SK-N-SH (cell line): ENCODE data around the gene VPS51. TPM values are rescaled to one million over a fixed set of nuclear protein-coding genes. Genes with fewer than 3 reads are reported as not detected.
A peak's percentile ranks its signal among the peaks of the same experiment; 100 is the strongest.

Source experiments
- CTCF ChIA-PET: fragments of 300-600, 350-600 bp; formaldehyde crosslinking; extraction: SDS; loops from one replicate; lab custom pipeline; 2021; lab: Yijun Ruan, JAX
- POLR2A ChIA-PET: fragments of 350-600 bp; sonication (Branson Sonifier 250); formaldehyde crosslinking; extraction: SDS; loops from one replicate; lab custom pipeline; 2020; ENCODE audit warnings: antibody characterized with exemption, inconsistent platforms; lab: Yijun Ruan, JAX
- DNase-seq: peaks from one replicate; pipeline ENCODE4 v3.0.0; 2012
- H2AFZ ChIP-seq: fragments of 200-600 bp; sonication (generic); 2 replicates; pipeline ENCODE4 v1.8.1; 2016; ENCODE audit warnings: antibody characterized with exemption, mild to moderate bottlenecking, low read depth
- H3F3A ChIP-seq: fragments of 200-600 bp; sonication (generic); replicated peaks from 2 replicates; pipeline ENCODE3; 2016; ENCODE audit warnings: antibody characterized with exemption, mild to moderate bottlenecking; ENCODE audit not compliant: insufficient read depth
- H3K27ac ChIP-seq, 2 experiments: fragments of 200-500 bp in 1 of 2; fragments of 200-600 bp in 1 of 2; sonication (Bioruptor generic) in 1 of 2; sonication (generic), shearing (Covaris generic) in 1 of 2; 2 replicates each; pipeline versions ENCODE4 v1.5.1 to v1.6.1; 2014 to 2016; ENCODE audit warnings: low read depth in 2 of 2, inconsistent platforms in 1 of 2, low read length in 1 of 2, mild to moderate bottlenecking in 1 of 2, mixed read lengths in 1 of 2
- H3K27me3 ChIP-seq: fragments of 200-600 bp; sonication (generic), shearing (Covaris generic); 2 replicates; pipeline ENCODE4 v1.6.1; 2016; ENCODE audit warnings: mixed run types; ENCODE audit not compliant: insufficient read depth
- H3K36me3 ChIP-seq, 2 experiments: fragments of 200-500 bp in 1 of 2; fragments of 200-600 bp in 1 of 2; sonication (Bioruptor generic) in 1 of 2; sonication (generic) in 1 of 2; replicated peaks in 1 of 2; 2 replicates each; pipeline versions ENCODE3 to v1.5.1; 2014 to 2016; ENCODE audit warnings: low read length in 1 of 2, mild to moderate bottlenecking in 1 of 2; ENCODE audit not compliant: insufficient read depth in 2 of 2, control insufficient read depth in 1 of 2
- H3K4me1 ChIP-seq, 2 experiments: fragments of 200-500 bp in 1 of 2; fragments of 200-600 bp in 1 of 2; sonication (Bioruptor generic) in 1 of 2; sonication (generic), shearing (Covaris generic) in 1 of 2; 2 replicates each; pipeline versions ENCODE4 v1.5.1 to v1.6.1; 2014 to 2016; ENCODE audit warnings: low read depth in 1 of 2, low read length in 1 of 2, mixed run types in 1 of 2; ENCODE audit not compliant: insufficient read depth in 2 of 2, control insufficient read depth in 1 of 2
- H3K4me2 ChIP-seq: fragments of 200-600 bp; sonication (generic), shearing (Covaris generic); 2 replicates; pipeline ENCODE4 v1.6.1; 2017; ENCODE audit warnings: mixed run types
- H3K4me3 ChIP-seq, 2 experiments: fragments of 200-500 bp in 1 of 2; fragments of 200-600 bp in 1 of 2; sonication (Bioruptor generic) in 1 of 2; sonication (generic), shearing (Covaris generic) in 1 of 2; 2 replicates each; pipeline versions ENCODE4 v1.5.1 to v1.8.1; 2014 to 2016; ENCODE audit warnings: low read depth in 2 of 2, inconsistent platforms in 1 of 2, low read length in 1 of 2, mild to moderate bottlenecking in 1 of 2, mixed read lengths in 1 of 2, moderate library complexity in 1 of 2
- H3K79me2 ChIP-seq: fragments of 200-600 bp; sonication (generic); 2 replicates; pipeline ENCODE4 v1.8.1; 2017; ENCODE audit warnings: mild to moderate bottlenecking; ENCODE audit not compliant: insufficient read depth
- H3K9ac ChIP-seq: fragments of 200-600 bp; sonication (generic); 2 replicates; pipeline ENCODE4 v1.6.1; 2017; ENCODE audit warnings: mixed run types
- H3K9me2 ChIP-seq: fragments of 200-600 bp; sonication (generic); 2 replicates; pipeline ENCODE4 v1.6.1; 2017; ENCODE audit warnings: mixed run types
- H3K9me3 ChIP-seq: fragments of 200-600 bp; sonication (generic); 2 replicates; pipeline ENCODE4 v1.6.1; 2017; ENCODE audit warnings: mixed run types, mild to moderate bottlenecking, moderate library complexity
- H4K20me1 ChIP-seq: fragments of 200-600 bp; sonication (generic); 2 replicates; pipeline ENCODE4 v1.6.1; 2017; ENCODE audit warnings: mild to moderate bottlenecking, mixed run types; ENCODE audit not compliant: insufficient read depth
- CHD2 ChIP-seq: fragments of 150-350 bp; IDR thresholded peaks from 2 replicates; pipeline ENCODE4 v1.6.1; 2018; ENCODE audit warnings: low read length; ENCODE audit not compliant: partially characterized antibody
- FOSL2 ChIP-seq: IDR thresholded peaks from 2 replicates; pipeline ENCODE4 v1.4.0; 2012; ENCODE audit warnings: low read depth, mild to moderate bottlenecking, moderate library complexity, borderline replicate concordance
- JUND ChIP-seq: IDR thresholded peaks from 2 replicates; pipeline ENCODE4 v1.4.0; 2012
- MXI1 ChIP-seq: IDR thresholded peaks from 2 replicates; pipeline ENCODE4 v1.6.1; 2012; ENCODE audit warnings: mild to moderate bottlenecking, low read depth, low read length, improper control_type of control experiment
- RAD21 ChIP-seq: IDR thresholded peaks from 2 replicates; pipeline ENCODE4 v1.6.1; 2012; ENCODE audit warnings: mild to moderate bottlenecking, low read length
- SMC3 ChIP-seq: IDR thresholded peaks from 2 replicates; pipeline ENCODE4 v1.6.1; 2012; ENCODE audit warnings: low read depth, low read length, improper control_type of control experiment
- TAF1 ChIP-seq: IDR thresholded peaks from 2 replicates; pipeline ENCODE4 v1.6.1; 2012; ENCODE audit warnings: low read depth, mild to moderate bottlenecking, low read length, moderate library complexity, borderline replicate concordance
- YY1 ChIP-seq: IDR thresholded peaks from 2 replicates; pipeline ENCODE4 v1.4.0; 2012; ENCODE audit warnings: low read depth, mild to moderate bottlenecking
- WGBS: methylation state at CpG from one replicate; pipeline ENCODE4 v1.1.6; 2017; ENCODE audit warnings: low lambda C conversion rate; 5-methylcytosine and 5-hydroxymethylcytosine counted together
- polyA plus RNA-seq, 3 experiments: library from polyadenylated mRNA; depleted of rRNA; stranded (reverse); fragments of >200 nt; gene quantifications; 2 replicates each; pipeline ENCODE4 v1.2.3, GENCODE V29; 2012
- TF ChIP-seq, protein P1 (sequence below): fragments of 200-600 bp; sonication (generic); IDR thresholded peaks from 2 replicates; pipeline ENCODE4 v1.6.1; 2017; ENCODE audit warnings: antibody characterized with exemption, mild to moderate bottlenecking, moderate library complexity

Gene VPS51
- polyA plus RNA-seq, 1 of the 3 experiments (the other 2 are of a cell fraction): 59.9 TPM

GRCh38 chr11:65078151-65078550 is 17.9 kb upstream of the VPS51 start:
- Histone ChIP-seq H3F3A (peaks cover 13% of the 10 kb centered on the region), H3K79me2 (peaks cover 58% of the 10 kb centered on the region), H2AFZ (no peak overlapping the region; the same call in 1 of the 2 replicates), H3K36me3 (peaks cover 0 to 10% of the 10 kb centered on the region in 2 experiments), H4K20me1 (no peaks in the 10 kb centered on the region; the same call in 1 of the 2 replicates), H3K27ac (no peak overlapping the region), H3K4me2 (no peak overlapping the region), H3K27me3 (no peaks in the 10 kb centered on the region), H3K9me3 (no peaks in the 10 kb centered on the region), H3K4me1 (peaks cover 0 to 7% of the 10 kb centered on the region in 2 experiments; a peak in 2 of 4 replicates), H3K4me3 (no peak overlapping the region; a peak in 1 of 4 replicates), H3K9ac (no peak overlapping the region), H3K9me2 (no peaks in the 10 kb centered on the region)
- TF ChIP-seq MXI1 (no peak), CHD2 (no peak), SMC3 (peak; percentile 54), RAD21 (peak; percentile 55), YY1 (no peak), FOSL2 (no peak), TAF1 (no peak)
- TF ChIP-seq, protein P1, sequence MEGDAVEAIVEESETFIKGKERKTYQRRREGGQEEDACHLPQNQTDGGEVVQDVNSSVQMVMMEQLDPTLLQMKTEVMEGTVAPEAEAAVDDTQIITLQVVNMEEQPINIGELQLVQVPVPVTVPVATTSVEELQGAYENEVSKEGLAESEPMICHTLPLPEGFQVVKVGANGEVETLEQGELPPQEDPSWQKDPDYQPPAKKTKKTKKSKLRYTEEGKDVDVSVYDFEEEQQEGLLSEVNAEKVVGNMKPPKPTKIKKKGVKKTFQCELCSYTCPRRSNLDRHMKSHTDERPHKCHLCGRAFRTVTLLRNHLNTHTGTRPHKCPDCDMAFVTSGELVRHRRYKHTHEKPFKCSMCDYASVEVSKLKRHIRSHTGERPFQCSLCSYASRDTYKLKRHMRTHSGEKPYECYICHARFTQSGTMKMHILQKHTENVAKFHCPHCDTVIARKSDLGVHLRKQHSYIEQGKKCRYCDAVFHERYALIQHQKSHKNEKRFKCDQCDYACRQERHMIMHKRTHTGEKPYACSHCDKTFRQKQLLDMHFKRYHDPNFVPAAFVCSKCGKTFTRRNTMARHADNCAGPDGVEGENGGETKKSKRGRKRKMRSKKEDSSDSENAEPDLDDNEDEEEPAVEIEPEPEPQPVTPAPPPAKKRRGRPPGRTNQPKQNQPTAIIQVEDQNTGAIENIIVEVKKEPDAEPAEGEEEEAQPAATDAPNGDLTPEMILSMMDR: peak; percentile 64
- 77% methylated on average over 2 of the region's 3 CpGs for WGBS
- ChIA-PET POLR2A (no interaction called here), CTCF (interaction anchor here (0.9 to 1.6 kb wide), 4 partner anchors 8 to 234 kb away, joined by 3 to 6 read pairs (median 4); partner anchors contain the start of genes ARL2 and CDC42BPG)
- peak; percentile 68 for DNase-seq

- POLR2A ChIA-PET: no interaction called here
Measured at GRCh38 chr11:65078786-65079342, 17.1 kb upstream of the VPS51 start.

More at GRCh38 chr11:65078786-65079342, 17.1 kb upstream of the VPS51 start:
- H3K4me1 ChIP-seq: peaks cover 0 to 12% of the 10 kb centered on the region in 2 experiments; a peak in 2 of 4 replicates
- H3K79me2 ChIP-seq: peaks cover 65% of the 10 kb centered on the region
- no peaks in the 10 kb centered on the region for H3K9me3 ChIP-seq
- no peak overlapping the region; the same call in 1 of the 2 replicates for H2AFZ ChIP-seq
- H3K9me2 ChIP-seq: no peaks in the 10 kb centered on the region
- no peak overlapping the region for H3K27ac ChIP-seq
- H3K36me3 ChIP-seq: peaks cover 0 to 10% of the 10 kb centered on the region in 2 experiments
- H3K4me3 ChIP-seq: no peak overlapping the region
- CTCF ChIA-PET: interaction anchor here (0.6 to 1.6 kb wide), 5 partner anchors 9 to 235 kb away, joined by 3 to 6 read pairs (median 3); partner anchors contain the start of genes ARL2 and CDC42BPG
- no peaks in the 10 kb centered on the region; the same call in 1 of the 2 replicates for H4K20me1 ChIP-seq
- no peaks in the 10 kb centered on the region for H3K27me3 ChIP-seq
- DNase-seq: peak; percentile 4
- H3K4me2 ChIP-seq: no peak overlapping the region
- 87% methylated on average over 9 of the region's 9 CpGs for WGBS
- H3K9ac ChIP-seq: no peak overlapping the region
- H3F3A ChIP-seq: peaks cover 13% of the 10 kb centered on the region
- no peak for TF ChIP-seq JUND
- TF ChIP-seq YY1: no peak
